GM18517 (cell line): ENCODE data around the gene DNAH17.

Experiments used
- ATAC-seq: cut with Tn5 transposase; IDR thresholded peaks from one replicate; pipeline ENCODE4 v1.9.1; 2021; ENCODE audit warnings: mild to moderate bottlenecking, moderate library complexity; ENCODE audit not compliant: unreplicated experiment

DNAH17 gene

GRCh38 chr17:78397681-78398101, 179.5 kb downstream of the DNAH17 start:
- no peak for ATAC-seq

DNA sequence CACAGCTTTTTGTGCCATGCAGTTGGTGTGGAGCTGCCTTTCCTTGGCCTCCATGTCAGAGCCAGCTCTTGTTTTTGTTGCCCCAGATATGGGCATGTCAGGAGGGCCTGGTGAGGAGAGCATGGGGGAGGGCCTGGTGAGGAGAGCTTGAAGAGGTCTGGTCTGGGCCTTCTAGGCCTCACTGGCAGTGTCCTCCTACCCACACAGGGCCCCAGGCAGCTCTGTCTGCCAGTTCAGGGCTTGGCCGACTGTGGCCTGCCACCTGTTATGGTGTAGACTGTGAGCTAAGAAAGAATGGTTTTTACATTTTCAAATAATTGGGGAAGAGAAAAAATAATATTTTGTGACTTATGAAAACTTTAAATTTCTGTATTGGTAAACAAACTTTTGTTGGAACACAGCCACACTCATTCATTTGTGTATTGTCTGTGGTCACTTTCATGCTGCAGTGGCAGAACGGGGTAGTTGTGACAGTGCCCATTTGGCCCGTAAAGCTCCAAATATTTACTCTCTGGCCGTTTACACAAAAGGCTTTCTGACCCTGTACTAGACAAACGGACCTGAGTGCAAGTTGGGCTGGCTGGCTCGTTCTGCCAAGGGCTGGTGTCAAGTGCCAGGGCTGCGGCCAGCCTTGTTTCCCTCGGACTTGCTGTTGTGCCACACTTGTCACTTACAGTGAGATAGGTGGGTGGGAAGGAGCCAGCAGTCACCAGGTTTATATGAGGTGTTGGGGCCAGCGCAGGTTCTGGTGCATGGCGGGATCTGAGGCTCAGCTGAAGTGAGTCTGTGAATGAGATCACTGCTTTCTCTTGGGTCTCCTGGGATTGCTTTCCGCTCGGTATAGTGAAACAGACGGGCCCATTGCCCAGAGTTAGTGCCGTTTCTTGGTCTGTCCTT, 180.5 kb downstream of the DNAH17 start:
- ATAC-seq: no peak

DNA sequence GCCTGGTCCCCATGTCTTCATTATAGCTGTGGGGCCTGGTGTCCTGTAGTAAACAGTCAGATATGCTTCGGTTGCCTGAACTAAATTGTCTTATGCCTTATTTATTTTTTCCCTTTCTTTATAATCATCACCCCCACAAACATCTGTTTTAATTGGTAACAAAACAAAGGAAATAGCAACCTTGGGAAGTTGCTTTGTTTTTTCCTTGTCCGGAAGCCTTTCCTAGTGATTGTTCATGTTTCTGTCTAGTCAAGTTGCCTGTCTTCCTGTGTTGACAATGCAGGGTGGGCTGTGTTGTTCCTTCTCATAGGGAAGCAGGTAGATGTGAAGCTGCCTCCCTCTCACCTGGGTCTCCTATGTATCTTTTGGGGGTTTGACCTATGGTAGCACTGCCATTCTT, 182.0 kb downstream of the DNAH17 start:
- ATAC-seq: no peak

GRCh38 chr17:78394209-78394608, 183.0 kb downstream of the DNAH17 start:
- no peak for ATAC-seq

- no peak for ATAC-seq
Measured at GRCh38 chr17:78393575-78393974, 183.6 kb downstream of the DNAH17 start.

DNA sequence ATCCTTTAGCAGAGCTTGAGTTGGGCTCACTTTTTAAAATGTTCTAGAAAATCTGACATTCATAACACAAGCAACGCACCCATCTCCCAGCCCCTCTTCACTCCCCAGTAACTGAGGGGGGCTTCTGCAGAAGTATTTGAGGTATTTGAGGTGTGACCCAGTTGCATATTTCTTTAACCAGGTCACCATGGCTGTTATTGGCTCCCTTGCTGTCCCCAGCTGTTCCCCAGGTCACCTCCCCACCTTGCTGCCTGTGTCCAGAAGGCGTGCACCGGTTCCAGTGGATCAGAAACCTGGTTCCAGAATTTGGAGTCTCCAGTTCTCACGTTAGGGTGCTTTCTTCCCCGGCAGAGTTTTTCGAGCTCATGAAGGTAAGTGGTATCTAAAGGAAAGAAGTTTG, 184.9 kb downstream of the DNAH17 start:
- no peak for ATAC-seq

- no peak for ATAC-seq
Measured at GRCh38 chr17:78391843-78392242, 185.4 kb downstream of the DNAH17 start.

- no peak for ATAC-seq
Measured at GRCh38 chr17:78391051-78391431, 186.2 kb downstream of the DNAH17 start.

DNA sequence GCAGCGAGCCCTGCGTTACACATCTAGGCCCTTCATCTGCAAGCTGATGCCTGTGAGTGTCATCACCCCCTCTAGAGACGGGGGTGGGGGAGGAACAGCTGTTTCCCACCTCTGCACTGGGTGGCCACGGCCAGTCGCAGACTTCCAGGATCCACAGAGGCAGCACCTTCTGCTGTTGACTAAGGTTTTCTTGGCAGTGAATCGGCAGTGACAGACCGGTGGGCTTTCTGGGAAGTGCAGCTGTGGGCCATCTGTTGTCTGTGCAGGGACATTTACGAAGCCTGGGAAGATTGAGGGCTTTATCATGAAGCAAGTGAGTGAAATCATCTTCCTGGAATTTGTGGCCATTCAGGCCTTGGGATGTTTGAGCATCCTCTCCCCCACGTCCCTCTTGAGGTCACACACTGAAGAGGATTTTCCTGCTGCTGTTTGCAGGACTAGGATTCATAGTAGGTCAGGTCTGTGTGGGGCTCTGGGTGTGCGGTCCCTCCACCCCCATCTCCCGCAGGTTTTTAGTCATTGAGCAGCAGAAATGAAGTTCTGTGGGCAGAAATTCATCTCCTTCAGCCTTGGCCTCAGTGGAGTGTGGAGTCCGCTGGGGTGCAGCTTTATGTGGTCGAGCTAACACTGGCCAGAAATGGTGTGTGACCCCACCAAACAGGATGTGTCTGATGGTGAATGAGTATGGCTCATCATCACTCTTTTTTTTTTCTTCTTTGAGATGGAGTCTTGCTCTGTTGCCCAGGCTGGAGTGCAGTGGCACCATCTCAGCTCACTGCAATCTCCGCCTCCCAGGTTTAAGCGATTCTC, 186.8 kb downstream of the DNAH17 start:
- ATAC-seq: no peak

GRCh38 chr17:78387977-78388941, 188.9 kb downstream of the DNAH17 start:
- no peak for ATAC-seq

DNA sequence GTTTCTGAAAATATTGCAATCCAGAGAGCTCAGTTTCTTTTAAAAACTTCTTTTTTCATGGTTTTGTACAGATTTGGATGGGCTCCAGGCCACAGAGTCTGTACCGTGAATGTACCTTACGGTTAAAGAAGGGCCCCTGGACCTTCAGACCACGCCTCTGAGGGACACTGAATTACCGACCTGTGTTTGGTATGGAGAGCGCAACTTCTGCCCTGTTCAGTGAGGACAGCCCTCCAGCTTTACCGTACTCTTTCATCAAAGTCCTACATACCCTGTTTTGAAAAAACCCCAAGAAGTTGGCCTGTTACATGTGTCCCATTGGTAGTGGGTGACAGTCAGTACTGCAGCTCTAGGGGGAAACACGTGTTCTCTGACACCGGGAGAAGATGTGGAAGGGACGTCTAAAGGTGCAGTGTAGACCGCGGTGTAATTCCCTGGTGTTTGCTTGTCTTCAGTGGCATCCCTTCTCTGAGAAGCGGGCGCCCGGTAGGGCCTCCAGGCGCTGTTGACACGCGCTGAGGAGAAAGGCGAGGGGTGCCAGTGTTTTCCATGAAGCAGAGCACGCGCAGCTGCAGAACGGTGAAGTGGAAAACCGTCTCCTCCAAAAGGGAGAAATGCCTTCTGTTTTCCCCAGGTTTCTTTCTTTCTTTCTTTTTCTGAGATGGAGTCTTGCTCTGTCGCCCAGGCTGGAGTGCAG, 192.6 kb downstream of the DNAH17 start:
- no peak for ATAC-seq

GRCh38 chr17:78383725-78384471, 193.3 kb downstream of the DNAH17 start:
- no peak for ATAC-seq

DNA sequence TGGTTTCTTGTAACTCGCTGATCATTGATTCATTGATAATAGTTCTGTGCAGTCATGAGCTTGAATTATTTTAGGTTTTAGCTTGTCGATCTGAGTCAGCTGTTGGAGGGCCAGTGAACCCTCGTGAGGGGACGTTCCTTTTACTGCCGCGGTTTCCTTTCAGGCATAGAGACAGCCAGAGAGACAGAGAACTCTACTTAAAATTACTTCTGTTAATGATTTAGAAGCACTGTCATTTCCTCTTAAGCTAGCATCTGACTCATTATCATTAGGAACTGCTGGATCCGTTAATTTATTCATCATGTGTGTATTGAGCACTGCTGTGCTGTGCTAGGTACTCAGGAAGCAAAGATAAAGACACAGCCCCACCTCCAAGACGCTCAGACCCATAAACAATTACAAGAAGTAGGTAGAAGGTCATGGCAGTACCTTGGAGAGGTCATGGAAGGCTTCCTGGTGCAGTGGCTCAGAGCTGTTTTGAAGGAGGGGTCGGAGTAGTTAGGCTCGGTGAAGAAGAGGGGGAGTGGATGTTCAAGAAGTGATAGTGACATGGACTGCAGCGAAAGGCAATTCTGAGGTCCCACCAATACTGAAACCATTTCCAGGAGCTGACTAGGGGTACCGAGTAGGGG, 195.5 kb downstream of the DNAH17 start:
- no peak for ATAC-seq

- ATAC-seq: no peak
Measured at GRCh38 chr17:78380370-78380769, 196.8 kb downstream of the DNAH17 start.

GRCh38 chr17:78379131-78379491, 198.1 kb downstream of the DNAH17 start:
- no peak for ATAC-seq

DNA sequence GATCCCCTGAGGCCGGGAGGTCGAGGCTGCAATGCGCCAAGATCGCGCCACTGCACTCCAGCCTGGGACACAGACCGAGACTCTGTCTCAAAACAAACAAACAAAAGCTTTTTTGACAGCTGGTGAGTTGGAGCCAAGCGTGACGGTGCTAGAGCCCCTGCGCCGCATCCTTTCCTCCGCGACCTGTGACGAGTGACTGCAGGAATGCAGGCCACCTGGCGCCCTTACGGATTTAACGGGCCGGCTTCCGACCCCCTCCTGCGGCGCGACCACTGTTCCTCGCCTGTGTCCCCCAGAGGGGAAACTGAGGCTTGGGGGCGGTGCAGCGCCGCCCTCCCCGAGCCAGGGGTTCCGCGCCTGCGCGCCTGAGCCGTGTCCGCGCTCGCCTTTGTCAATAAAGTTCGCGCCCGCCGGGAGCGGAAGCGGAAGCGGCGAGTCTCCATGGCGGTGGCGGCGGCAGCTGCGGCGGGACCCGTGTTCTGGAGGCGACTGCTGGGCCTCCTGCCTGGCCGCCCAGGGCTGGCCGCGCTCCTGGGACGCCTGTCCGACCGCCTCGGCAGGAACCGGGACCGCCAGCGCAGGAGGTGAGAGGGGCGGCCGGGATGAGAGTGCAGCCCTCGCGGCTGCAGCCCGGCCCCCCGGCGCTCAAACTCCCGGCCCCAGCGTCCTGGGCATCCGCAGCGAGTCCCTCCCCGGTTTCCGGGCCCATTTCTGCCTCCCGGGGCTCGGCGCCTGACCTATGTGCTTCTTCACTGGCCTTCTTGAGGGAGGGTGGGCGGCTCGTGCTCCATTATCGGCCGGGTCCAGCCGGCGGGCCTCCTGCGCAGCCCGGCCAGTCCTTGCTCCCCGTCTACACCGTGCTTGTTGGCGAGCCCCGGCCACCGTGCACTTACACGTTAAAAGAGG, 198.7 kb downstream of the DNAH17 start, which contains the start of gene PGS1:
Gene PGS1 (plus strand): TSS at position 425 of the 906 bp plus-strand sequence. CDS start 17 bp downstream, at position 442.
- ATAC-seq: peak; percentile 55

DNA sequence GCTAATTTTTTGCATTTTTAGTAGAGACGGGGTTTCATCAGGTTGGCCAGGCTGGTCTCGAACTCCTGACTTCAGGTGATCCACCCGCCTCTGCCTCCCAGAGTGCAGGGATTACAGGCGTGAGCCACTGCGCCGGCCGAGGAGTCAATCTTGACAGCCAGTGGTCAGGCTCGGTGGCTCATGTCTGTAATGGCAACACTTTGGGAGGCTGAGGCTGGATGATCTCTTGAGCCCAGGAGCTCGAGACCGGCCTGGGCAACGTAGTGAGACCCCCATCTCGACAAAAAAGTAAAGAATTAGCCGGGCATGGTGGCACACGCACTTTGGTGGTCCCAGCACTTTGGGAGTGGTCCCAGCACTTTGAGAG, 199.4 kb downstream of the DNAH17 start:
- ATAC-seq: no peak

DNA sequence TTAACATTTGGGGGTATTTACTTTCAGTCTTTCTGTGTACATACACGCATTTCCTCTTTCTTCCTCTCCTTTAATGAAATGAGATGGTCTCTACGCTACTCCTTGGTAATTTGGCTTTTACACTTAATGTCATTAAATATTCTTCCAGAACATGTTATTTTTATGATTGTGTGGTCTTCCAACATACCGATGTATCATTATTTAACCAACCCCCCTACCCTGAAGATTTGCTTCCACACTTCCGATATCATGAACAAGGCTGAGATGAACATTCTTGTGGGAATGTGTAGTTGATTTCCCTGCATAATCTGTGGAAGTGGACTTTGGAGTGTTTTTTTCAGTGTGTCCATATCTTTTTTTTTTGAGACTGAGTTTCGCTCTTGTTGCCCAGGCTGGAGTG, 201.0 kb downstream of the DNAH17 start:
- no peak for ATAC-seq
